Neuron (in vitro differentiated cells): ENCODE data around the gene CBLIF.

Experiments used
- H2AFZ ChIP-seq: one replicate; pipeline ENCODE4 v1.6.1; 2013; ENCODE audit warnings: low read depth, mild to moderate bottlenecking, inconsistent platforms, low read length, moderate library complexity
- H3K27me3 ChIP-seq: one replicate; pipeline ENCODE4 v1.6.1; 2013; ENCODE audit warnings: low read length; ENCODE audit not compliant: insufficient read depth
- H3K36me3 ChIP-seq: one replicate; pipeline ENCODE4 v1.6.1; 2013; ENCODE audit warnings: low read length; ENCODE audit not compliant: insufficient read depth
- H3K4me1 ChIP-seq: one replicate; pipeline ENCODE4 v1.6.1; 2013; ENCODE audit warnings: low read length; ENCODE audit not compliant: insufficient read depth
- H3K4me3 ChIP-seq: 2 replicates; pipeline ENCODE4 v1.5.1; 2013; ENCODE audit warnings: mild to moderate bottlenecking, low read length, moderate library complexity
- H3K9me3 ChIP-seq: one replicate; pipeline ENCODE4 v1.6.1; 2013; ENCODE audit warnings: low read length

CBLIF gene

GRCh38 chr11:59779487-59779886 is 65.8 kb downstream of the CBLIF start:
- Histone ChIP-seq H3K4me3 (no peak overlapping the region), H3K4me1 (no peaks in the 10 kb centered on the region), H2AFZ (no peak overlapping the region), H3K27me3 (peaks cover 2% of the 10 kb centered on the region), H3K36me3 (no peaks in the 10 kb centered on the region), H3K9me3 (peaks cover 2% of the 10 kb centered on the region)
